Heart left ventricle (tissue), 16 donors: ENCODE data around the gene HOXB2. TPM values are rescaled to one million over a fixed set of nuclear protein-coding genes. Genes with fewer than 3 reads are reported as not detected.

Experiments used
- ATAC-seq, 4 donors: fragments of 200-7000 bp; cut with Tn5 transposase; one replicate each; pipeline ENCODE4 v1.9.1; 2020 to 2022; ENCODE audit warnings: moderate library complexity in 4 of 4, mild to moderate bottlenecking in 3 of 4, moderate number of reproducible peaks in 1 of 4
- DNase-seq, 5 donors: peaks; one replicate each; pipeline ENCODE4 v3.0.0-alpha.2; 2020
- H3K27ac ChIP-seq, 12 donors: fragments of 200-600 bp; sonication (generic) in 4 of 12; one replicate each; pipeline versions ENCODE4 v1.5.0 to v1.8.0; 2016 to 2022; ENCODE audit warnings: mild to moderate bottlenecking in 2 of 12
- H3K27me3 ChIP-seq, 9 donors: fragments of 200-600 bp; sonication (generic) in 2 of 9; one replicate each; pipeline versions ENCODE4 v1.5.1 to v1.8.0; 2016 to 2022; ENCODE audit warnings: mild to moderate bottlenecking in 3 of 9
- H3K36me3 ChIP-seq, 9 donors: fragments of 200-600 bp; sonication (generic) in 2 of 9; one replicate each; pipeline versions ENCODE4 v1.5.0 to v1.8.0; 2018 to 2022; ENCODE audit warnings: mild to moderate bottlenecking in 2 of 9
- H3K4me1 ChIP-seq, 12 donors: fragments of 200-600 bp; sonication (generic) in 4 of 12; one replicate each; pipeline versions ENCODE4 v1.5.0 to v1.8.0; 2016 to 2022; ENCODE audit warnings: mild to moderate bottlenecking in 3 of 12
- H3K4me3 ChIP-seq, 12 donors: fragments of 200-600 bp; sonication (generic) in 4 of 12; one replicate each; pipeline versions ENCODE4 v1.5.0 to v1.8.0; 2017 to 2022; ENCODE audit warnings: mild to moderate bottlenecking in 9 of 12, moderate library complexity in 4 of 12
- H3K9me3 ChIP-seq, 12 donors: fragments of 200-600 bp; sonication (generic) in 4 of 12; one replicate each; pipeline versions ENCODE4 v1.5.0 to v1.8.0; 2016 to 2022; ENCODE audit warnings: mild to moderate bottlenecking in 1 of 12
- POLR2A ChIP-seq, 2 donors: fragments of 450-650 bp; IDR thresholded peaks; one replicate each; pipeline ENCODE4 v1.6.1; 2017; ENCODE audit warnings: antibody characterized with exemption in 2 of 2, mild to moderate bottlenecking in 2 of 2, moderate library complexity in 2 of 2
- WGBS, 4 donors: extraction: QIAGEN DNeasy Blood & Tissue Kit in 2 of 4; methylation state at CpG; one replicate each; pipeline versions ENCODE4 v1.1.5 to v1.1.7; 2013 to 2018; 5-methylcytosine and 5-hydroxymethylcytosine counted together
- intact Hi-C, 10 donors: fragments of 100-400 bp; cut with DNase I; formaldehyde crosslinking; loops; one replicate each; pipeline versions ENCODE4 v1.11.1 to v1.14.2; 2022
- polyA plus RNA-seq, 2 donors: library from polyadenylated mRNA; stranded (reverse); fragments of 200-250 nt; gene quantifications; one replicate each; pipeline ENCODE4 v1.2.3, GENCODE V29; 2013
- total RNA-seq, 9 donors: library from RNA; depleted of rRNA in 2 of 9; stranded (reverse); fragments of >200 nt in 2 of 9; fragmentation: NEBNext Ultra II Directional in 3 of 9; extraction: Animal tissue kit (Norgen Biotek cat#: 25700) in 3 of 9; gene quantifications; one replicate each; pipeline versions ENCODE4 v1.1.0 to v1.2.4, GENCODE V29; 2016 to 2023
- TF ChIP-seq, protein P1 (sequence below), 12 donors: fragments of 200-600 bp; sonication (generic) in 4 of 12; IDR thresholded peaks; one replicate each; pipeline versions ENCODE4 v1.5.0 to v1.8.0; 2018 to 2022; ENCODE audit warnings: antibody characterized with exemption in 12 of 12, mild to moderate bottlenecking in 5 of 12
- donor health status: ischemic (EF 13 %, LVEDD 7.1; RV severe dilation, severe dysfunction).
- donor health status: healthy with polysubstance abuse.
- donor health status: DM: no; HTN: yes; CAD: no.
- donor health status: DM: no; HTN: no; CAD: no.
- donor health status: ischemic (EF 25% LVEDD 6.9; RV normal size, moderate dysfunction).
- donor health status: ischemic (EF 25% LVEDD 5.7; RV mildly dilated, moderate dysfunction).
- donor health status: healthy.
- donor health status: DM: yes; HTN: yes; CAD: no.
- donor health status: ischemic (EF 35%, LVEDD 5.7; RV mildly dilated, moderate dysfunction).
- donor health status: nonischemic (EF 11% LVEDD 7.7; RV severe dilation, severe dysfunction).
- donor health status: DM: yes; HTN: yes; CAD: no.
- donor health status: PGD.
- donor health status: ischemic (EF 29% LVEDD 5.4; RV normal size, mild dysfunction).
- donor health status: nonischemic (EF 23%, LVEDD 6.1; RV moderate dilation, normal function).

Gene HOXB2
- total and polyA plus RNA-seq, 11 donors: 0.81 to 6.9 (median 3.0) TPM

DNA sequence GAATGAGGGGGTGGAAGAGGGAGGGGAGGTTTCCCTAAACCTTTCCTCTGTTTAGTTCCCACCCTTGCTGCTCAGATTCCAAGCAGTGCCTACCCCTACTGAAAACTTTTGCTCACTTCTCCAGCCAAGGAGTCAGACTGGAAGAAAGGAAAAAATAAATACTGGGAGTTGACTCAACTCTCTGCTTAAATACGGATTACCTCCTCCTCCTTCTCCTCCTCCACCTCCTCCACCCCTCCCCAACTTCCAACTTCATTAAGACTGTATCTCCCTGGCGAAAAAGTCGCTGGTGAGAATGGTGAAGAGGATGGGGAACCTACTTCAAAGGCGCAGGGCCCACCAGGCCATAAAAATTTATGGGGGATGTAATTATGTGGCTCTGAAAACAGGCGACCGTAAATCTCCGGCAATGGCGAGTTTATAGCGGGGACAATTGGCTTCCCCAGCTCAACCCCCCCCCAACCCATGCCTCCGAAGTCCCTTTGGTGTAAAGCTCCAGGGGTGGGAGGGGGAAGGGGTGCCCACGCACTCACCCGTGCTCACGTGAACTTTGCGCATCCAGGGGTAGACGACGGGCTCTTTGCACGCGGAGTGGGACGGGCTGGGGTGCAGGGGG is 32.5 kb upstream of the HOXB2 start:
- no peaks in the 10 kb centered on the region for H3K36me3 ChIP-seq
- ATAC-seq (no peak), DNase-seq (no peak)
- H3K27me3 ChIP-seq: peaks cover 60 to 100% (median 94%) of the 10 kb centered on the region in 9 donors
- TF ChIP-seq POLR2A (IDR thresholded peaks at IDR 0.05): no peak
- TF ChIP-seq, protein P1, sequence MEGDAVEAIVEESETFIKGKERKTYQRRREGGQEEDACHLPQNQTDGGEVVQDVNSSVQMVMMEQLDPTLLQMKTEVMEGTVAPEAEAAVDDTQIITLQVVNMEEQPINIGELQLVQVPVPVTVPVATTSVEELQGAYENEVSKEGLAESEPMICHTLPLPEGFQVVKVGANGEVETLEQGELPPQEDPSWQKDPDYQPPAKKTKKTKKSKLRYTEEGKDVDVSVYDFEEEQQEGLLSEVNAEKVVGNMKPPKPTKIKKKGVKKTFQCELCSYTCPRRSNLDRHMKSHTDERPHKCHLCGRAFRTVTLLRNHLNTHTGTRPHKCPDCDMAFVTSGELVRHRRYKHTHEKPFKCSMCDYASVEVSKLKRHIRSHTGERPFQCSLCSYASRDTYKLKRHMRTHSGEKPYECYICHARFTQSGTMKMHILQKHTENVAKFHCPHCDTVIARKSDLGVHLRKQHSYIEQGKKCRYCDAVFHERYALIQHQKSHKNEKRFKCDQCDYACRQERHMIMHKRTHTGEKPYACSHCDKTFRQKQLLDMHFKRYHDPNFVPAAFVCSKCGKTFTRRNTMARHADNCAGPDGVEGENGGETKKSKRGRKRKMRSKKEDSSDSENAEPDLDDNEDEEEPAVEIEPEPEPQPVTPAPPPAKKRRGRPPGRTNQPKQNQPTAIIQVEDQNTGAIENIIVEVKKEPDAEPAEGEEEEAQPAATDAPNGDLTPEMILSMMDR (IDR thresholded peaks at IDR 0.05): no peak
- H3K4me1 ChIP-seq: peaks cover 0 to 36% (median 4%) of the 10 kb centered on the region in 12 donors
- H3K4me3 ChIP-seq: peak overlapping the region; percentile 3 to 61 (median 50)
- 7 to 18% (median 8%) methylated on average over 11 to 19 of the region's 19 CpGs for WGBS, 4 donors
- intact Hi-C loops: loop anchor here in 3 of 10 donors (5.0 kb wide), 1 partner anchor 35 kb away; no protein-coding TSS in a partner anchor
- no peaks in the 10 kb centered on the region for H3K9me3 ChIP-seq
- peak overlapping the region in 7 of 12 donors; percentile 20 to 97 (median 65) for H3K27ac ChIP-seq

DNA sequence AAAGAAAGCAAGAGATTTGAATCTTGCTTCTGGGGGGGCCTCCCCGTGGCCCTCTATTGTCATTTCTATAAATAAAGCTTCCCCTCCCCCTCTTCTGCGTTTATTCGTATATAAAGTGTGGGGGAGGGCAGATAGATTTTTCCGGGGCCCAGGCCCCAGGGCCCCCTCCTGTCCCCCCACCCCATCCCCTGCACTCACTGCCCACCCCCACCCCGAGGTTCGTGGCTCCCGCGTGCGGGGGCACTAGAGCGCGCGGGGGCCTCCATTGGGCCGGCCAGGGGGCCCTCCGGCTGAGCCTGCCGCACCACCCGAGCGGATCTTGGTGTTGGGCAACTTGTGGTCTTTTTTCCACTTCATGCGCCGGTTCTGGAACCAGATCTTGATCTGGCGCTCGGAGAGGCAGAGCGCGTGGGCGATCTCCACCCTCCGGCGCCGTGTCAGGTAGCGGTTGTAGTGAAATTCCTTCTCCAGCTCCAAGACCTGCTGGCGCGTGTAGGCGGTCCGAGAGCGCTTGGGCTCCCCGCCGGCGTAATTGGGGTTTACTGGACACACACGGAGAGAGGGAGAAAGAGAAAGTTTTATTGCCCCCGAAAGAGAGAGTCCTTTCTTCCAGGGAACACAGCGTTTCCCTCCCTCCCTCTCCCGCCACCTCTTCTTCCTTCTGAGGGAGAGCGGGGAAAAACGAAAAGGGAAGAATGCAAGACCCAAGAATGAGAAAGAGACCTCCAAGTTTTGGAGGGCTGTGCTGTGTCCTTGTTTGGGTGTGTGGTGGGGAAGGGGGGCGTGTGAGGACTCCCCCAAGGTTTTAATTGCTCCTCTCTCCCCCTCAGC is 31.8 kb upstream of the HOXB2 start:
- Histone ChIP-seq H3K27ac (peak overlapping the region in 5 of 12 donors; percentile 20 to 97 (median 53)), H3K27me3 (peaks cover 52 to 100% (median 94%) of the 10 kb centered on the region in 9 donors), H3K36me3 (no peaks in the 10 kb centered on the region), H3K4me3 (peak overlapping the region in 11 of 12 donors; percentile 11 to 61 (median 52)), H3K4me1 (peaks cover 0 to 28% (median under 1%) of the 10 kb centered on the region in 12 donors), H3K9me3 (no peaks in the 10 kb centered on the region)
- DNase-seq: no peak
- no peak for TF ChIP-seq POLR2A (IDR thresholded peaks at IDR 0.05)
- TF ChIP-seq, protein P1 (IDR thresholded peaks at IDR 0.05): no peak
- intact Hi-C loops: loop anchor here in 3 of 10 donors (5.0 kb wide), 1 partner anchor 34 kb away; no protein-coding TSS in a partner anchor
- 10 to 40% (median 21%) methylated on average over 28 to 42 of the region's 43 CpGs for WGBS, 4 donors
- no peak for ATAC-seq

DNA sequence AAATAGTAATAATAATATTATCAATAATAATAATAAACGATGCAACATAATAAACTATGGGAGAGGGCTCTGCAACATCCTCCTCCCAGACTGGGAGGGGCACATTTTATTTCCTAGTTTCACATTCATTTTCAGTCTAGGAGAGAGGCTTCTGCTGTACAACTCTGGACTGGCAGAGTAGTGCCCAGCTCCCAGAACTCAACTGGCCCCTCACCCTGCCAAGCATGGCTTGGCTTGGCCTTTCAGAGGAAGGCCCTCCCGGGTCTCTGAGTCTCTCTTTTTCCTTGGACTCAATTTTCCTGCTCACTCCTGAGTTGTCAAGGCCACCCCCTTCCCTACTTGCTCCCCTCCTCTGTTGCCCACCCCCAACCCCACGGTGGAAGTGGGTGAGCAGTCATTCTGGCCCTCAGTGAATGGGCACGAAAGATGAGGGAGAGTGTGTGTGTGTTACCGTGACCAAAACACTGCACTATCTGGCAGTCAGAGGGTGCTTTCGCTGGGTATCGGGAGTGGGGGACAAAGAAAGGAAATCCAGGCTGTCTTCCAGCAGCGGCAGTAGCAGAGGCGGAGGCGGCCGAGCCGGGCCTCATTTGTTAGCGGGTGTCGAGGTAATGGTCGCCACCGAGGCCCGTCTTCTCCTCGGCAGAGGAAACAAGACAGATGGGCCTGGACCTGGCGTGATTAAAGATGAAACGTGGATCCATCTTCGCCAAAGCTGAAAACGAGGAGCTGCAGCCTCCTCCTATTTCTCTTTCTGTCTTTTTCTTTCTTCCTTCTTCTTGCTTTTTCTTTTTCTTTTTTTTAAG is 31.0 kb upstream of the HOXB2 start:
- no peak for DNase-seq
- Histone ChIP-seq H3K36me3 (no peaks in the 10 kb centered on the region), H3K27ac (peak overlapping the region in 5 of 12 donors; percentile 20 to 97 (median 53)), H3K4me3 (peak overlapping the region in 3 of 12 donors; percentile 19 to 61 (median 52)), H3K27me3 (peaks cover 44 to 100% (median 92%) of the 10 kb centered on the region in 9 donors), H3K9me3 (no peaks in the 10 kb centered on the region), H3K4me1 (peaks cover 0 to 28% (median 0%) of the 10 kb centered on the region in 12 donors)
- intact Hi-C loops: loop anchor here in 3 of 10 donors (5.0 kb wide), 1 partner anchor 34 kb away; no protein-coding TSS in a partner anchor
- no peak for TF ChIP-seq POLR2A (IDR thresholded peaks at IDR 0.05)
- TF ChIP-seq, protein P1 (IDR thresholded peaks at IDR 0.05): no peak
- WGBS, 4 donors: 20 to 28% (median 24%) methylated on average over 22 of the region's 22 CpGs
- ATAC-seq: peak in 1 of 4 donors; percentile 23
